ENCODE results near the gene LRPAP1.

Gene LRPAP1

GRCh38 chr4:3486541-3487540 lies 45.4 kb downstream of the LRPAP1 start (continued):
- no peak for TF ChIP-seq TSHZ1 (tag by site-specific recombination; IDR thresholded peaks at IDR 0.05; ENCODE audit: borderline replicate concordance)
- 0 out of 2 replicates have a peak, but pooled peaks have one; percentile 43 for TF ChIP-seq ZNF600 (tag by site-specific recombination; IDR thresholded peaks at IDR 0.05)
- no peak for TF ChIP-seq ZSCAN16 (tag by site-specific recombination; IDR thresholded peaks at IDR 0.05)
- no peak for TF ChIP-seq KLF17 (tag by site-specific recombination; IDR thresholded peaks at IDR 0.05)
- no peak for TF ChIP-seq ZBTB20 (tag by site-specific recombination; IDR thresholded peaks at IDR 0.05)
- no peak for TF ChIP-seq ZNF654 (tag by site-specific recombination; IDR thresholded peaks at IDR 0.05; ENCODE audit: low read depth)

GRCh38 chr4:3485886-3486540 lies 46.2 kb downstream of the LRPAP1 start:
- CTCF ChIA-PET: interaction anchor here (0.7 kb wide), 1 partner anchor 78 kb away, joined by 3 read pairs; no protein-coding TSS in a partner anchor
- POLR2A ChIA-PET: interaction anchor here (1.5 kb wide), 1 partner anchor 10 kb away, joined by 3 read pairs; no protein-coding TSS in a partner anchor
- Histone ChIP-seq H3K4me3 (ENCODE audit: low read depth, low read length) (no peak overlapping the region), H3K9me3 (ENCODE audit: control insufficient read depth, insufficient read depth, low read depth, low read length) (no peaks in the 10 kb centered on the region), H3K36me3 (ENCODE audit: control insufficient read depth in 2 of 2, insufficient read depth in 1 of 2, low read length in 2 of 2) (no peaks in the 10 kb centered on the region), H3K4me1 (ENCODE audit: control insufficient read depth, insufficient read depth, low read length) (no peaks in the 10 kb centered on the region; the same call in 1 of the 2 replicates), H3K27ac (ENCODE audit: extremely low read depth, low read depth, low read length) (no peak overlapping the region)
- TF ChIP-seq GLIS2 (tag by site-specific recombination; IDR thresholded peaks at IDR 0.05) (peak; percentile 38; the same call in 1 of the 2 replicates), GLIS1 (tag by site-specific recombination; IDR thresholded peaks at IDR 0.05) (no peak)

GRCh38 chr4:3485011-3485791 lies 47.0 kb downstream of the LRPAP1 start:
- CTCF ChIA-PET: interaction anchor here (0.7 kb wide), 2 partner anchors 8 to 77 kb away, joined by 3 read pairs; no protein-coding TSS in a partner anchor
- Histone ChIP-seq H3K27ac (ENCODE audit: extremely low read depth, low read depth, low read length) (no peak overlapping the region), H3K4me3 (ENCODE audit: low read depth, low read length) (no peak overlapping the region), H3K4me1 (ENCODE audit: control insufficient read depth, insufficient read depth, low read length) (no peaks in the 10 kb centered on the region; the same call in 1 of the 2 replicates), H3K36me3 (ENCODE audit: control insufficient read depth in 2 of 2, insufficient read depth in 1 of 2, low read length in 2 of 2) (no peaks in the 10 kb centered on the region), H3K9me3 (ENCODE audit: control insufficient read depth, insufficient read depth, low read depth, low read length) (no peaks in the 10 kb centered on the region)
- TF ChIP-seq WT1 (tag by site-specific recombination; IDR thresholded peaks at IDR 0.05) (no peak), KLF1 (tag by site-specific recombination; IDR thresholded peaks at IDR 0.05) (0 out of 2 replicates have a peak, but pooled peaks have one; percentile 41), KLF17 (tag by site-specific recombination; IDR thresholded peaks at IDR 0.05) (no peak)
- POLR2A ChIA-PET: interaction anchor here (1.5 kb wide), 1 partner anchor 11 kb away, joined by 3 read pairs; no protein-coding TSS in a partner anchor

All from HEK293 (cell line).